Measurements from ENCODE around the gene IKZF3.

Gene IKZF3

DNA sequence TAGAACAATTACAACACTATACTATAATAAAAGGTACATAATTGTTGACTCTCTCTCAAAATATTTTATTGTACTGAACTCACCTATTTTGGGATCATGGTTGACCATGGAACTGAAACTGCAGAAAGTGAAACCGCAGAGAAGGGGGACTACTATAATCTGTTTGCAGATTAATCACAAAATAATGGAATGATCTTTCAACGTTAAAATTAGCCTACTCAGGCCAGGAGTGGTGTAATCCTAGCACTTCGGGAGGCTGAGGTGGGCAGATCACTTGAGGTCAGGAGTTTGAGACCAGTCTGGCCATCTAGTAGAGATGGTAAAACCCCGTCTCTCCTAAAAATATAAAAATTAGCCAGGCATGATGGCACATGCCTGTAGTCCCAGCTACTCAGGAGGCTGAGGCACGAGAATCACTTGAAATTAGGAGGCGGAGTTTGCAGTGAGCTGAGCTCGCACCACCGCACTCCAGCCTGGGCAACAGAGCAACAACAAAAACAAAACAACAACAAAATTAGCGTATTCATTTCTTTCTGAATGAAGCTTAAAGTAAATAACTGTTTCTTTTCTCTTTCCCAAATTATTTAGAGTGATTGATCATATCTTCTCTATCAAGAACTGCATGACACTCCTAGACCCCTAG is 45.6 kb downstream of the IKZF3 start:
- Histone ChIP-seq H2BK5ac (ENCODE audit: low read length) (no peak overlapping the region), H3K4me3 (ENCODE audit: low read length in 2 of 2) (no peak overlapping the region), H3K14ac (ENCODE audit: low read length) (no peak overlapping the region), H2AK5ac (ENCODE audit: low read depth, low read length) (no peak overlapping the region), H4K91ac (ENCODE audit: low read depth, low read length, poor library complexity) (no peak overlapping the region), H3K27me3 (ENCODE audit: control insufficient read depth in 3 of 3, insufficient read depth in 3 of 3, low read depth in 1 of 3, low read length in 3 of 3) (peaks cover 0 to 21% (median 0%) of the 10 kb centered on the region in 3 experiments), H3K27ac (replicated peaks; ENCODE audit: low read length) (no peak overlapping the region), H3K36me3 (replicated peaks in 1 of 2; ENCODE audit: control insufficient read depth in 2 of 2, insufficient read depth in 2 of 2, low read length in 2 of 2) (no peaks in the 10 kb centered on the region), H3K4ac (ENCODE audit: low read length) (no peak overlapping the region), H3K4me1 (ENCODE audit: control insufficient read depth in 2 of 2, insufficient read depth in 1 of 2, low read depth in 1 of 2, low read length in 2 of 2) (peaks cover 0 to 4% of the 10 kb centered on the region in 2 donors), H4K8ac (ENCODE audit: low read depth, low read length) (no peak overlapping the region), H3K23ac (ENCODE audit: low read depth, low read length, poor library complexity) (no peak overlapping the region), H3K9me3 (replicated peaks in 1 of 2; ENCODE audit: control insufficient read depth in 2 of 2, insufficient read depth in 1 of 2, low read depth in 1 of 2, low read length in 2 of 2) (peaks cover 2% of the 10 kb centered on the region in 2 donors), H3K9ac (ENCODE audit: low read depth, low read length, poor library complexity) (no peak overlapping the region), H3K18ac (ENCODE audit: low read length) (no peak overlapping the region), H3K4me2 (ENCODE audit: insufficient read depth, low read length, poor library complexity, severe bottlenecking) (no peak overlapping the region), H2BK15ac (ENCODE audit: low read length) (no peak overlapping the region), H2BK120ac (ENCODE audit: low read depth, low read length) (no peak overlapping the region), H2BK12ac (ENCODE audit: low read length) (no peak overlapping the region), H3K79me1 (ENCODE audit: low read depth, low read length) (no peaks in the 10 kb centered on the region), H2AFZ (ENCODE audit: low read length) (no peak overlapping the region)
- DNase-seq (ENCODE audit: low spot score): no peak
- WGBS, 2 donors (ENCODE audit: extremely low coverage in 2 of 2, insufficient read length in 2 of 2, insufficient replicate concordance in 1 of 2): no CpG with 5 or more reads among the region's 9 CpGs

DNA sequence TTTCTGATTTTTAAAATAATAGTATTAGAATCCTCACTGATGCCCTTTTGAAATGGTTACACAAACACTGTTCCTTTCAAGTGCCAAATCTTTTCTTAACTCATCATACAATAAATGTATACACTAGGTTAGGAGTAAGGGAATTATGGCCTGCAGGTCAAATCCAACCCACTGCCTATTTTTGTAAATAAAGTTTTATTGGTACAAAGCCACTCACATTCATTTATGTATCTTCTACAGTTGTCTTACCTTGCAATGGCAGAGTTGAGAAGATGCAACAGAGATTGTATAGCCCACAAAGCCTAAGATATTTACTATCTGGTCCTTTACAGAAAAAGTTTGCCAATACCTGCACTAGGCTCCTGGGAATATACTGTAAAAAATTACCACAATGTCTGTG is 47.8 kb downstream of the IKZF3 start:
- H2AFZ ChIP-seq (ENCODE audit: low read length): no peak overlapping the region
- no peak overlapping the region for H2BK15ac ChIP-seq (ENCODE audit: low read length)
- H2BK5ac ChIP-seq (ENCODE audit: low read length): no peak overlapping the region
- no peak overlapping the region for H3K23ac ChIP-seq (ENCODE audit: low read depth, low read length, poor library complexity)
- no peak for DNase-seq (ENCODE audit: low spot score)
- no peak overlapping the region for H3K4ac ChIP-seq (ENCODE audit: low read length)
- no peaks in the 10 kb centered on the region for H3K36me3 ChIP-seq (replicated peaks in 1 of 2; ENCODE audit: control insufficient read depth in 2 of 2, insufficient read depth in 2 of 2, low read length in 2 of 2)
- H4K8ac ChIP-seq (ENCODE audit: low read depth, low read length): no peak overlapping the region
- H3K4me1 ChIP-seq (ENCODE audit: control insufficient read depth in 2 of 2, insufficient read depth in 1 of 2, low read depth in 1 of 2, low read length in 2 of 2): peaks cover 0 to 6% of the 10 kb centered on the region in 2 donors
- H2BK120ac ChIP-seq (ENCODE audit: low read depth, low read length): no peak overlapping the region
- H3K27ac ChIP-seq (replicated peaks; ENCODE audit: low read length): no peak overlapping the region
- no peaks in the 10 kb centered on the region for H3K9me3 ChIP-seq (replicated peaks in 1 of 2; ENCODE audit: control insufficient read depth in 2 of 2, insufficient read depth in 1 of 2, low read depth in 1 of 2, low read length in 2 of 2)
- no peak overlapping the region for H3K4me3 ChIP-seq (ENCODE audit: low read length in 2 of 2)
- H3K4me2 ChIP-seq (ENCODE audit: insufficient read depth, low read length, poor library complexity, severe bottlenecking): no peak overlapping the region
- H2BK12ac ChIP-seq (ENCODE audit: low read length): no peak overlapping the region
- no peak overlapping the region for H3K14ac ChIP-seq (ENCODE audit: low read length)
- no peaks in the 10 kb centered on the region for H3K79me1 ChIP-seq (ENCODE audit: low read depth, low read length)
- H3K27me3 ChIP-seq (ENCODE audit: control insufficient read depth in 3 of 3, insufficient read depth in 3 of 3, low read depth in 1 of 3, low read length in 3 of 3): peaks cover 0 to 35% (median 0%) of the 10 kb centered on the region in 3 experiments
- no peak overlapping the region for H4K91ac ChIP-seq (ENCODE audit: low read depth, low read length, poor library complexity)
- no peak overlapping the region for H3K9ac ChIP-seq (ENCODE audit: low read depth, low read length, poor library complexity)
- H3K18ac ChIP-seq (ENCODE audit: low read length): no peak overlapping the region
- no peak overlapping the region for H2AK5ac ChIP-seq (ENCODE audit: low read depth, low read length)

DNA sequence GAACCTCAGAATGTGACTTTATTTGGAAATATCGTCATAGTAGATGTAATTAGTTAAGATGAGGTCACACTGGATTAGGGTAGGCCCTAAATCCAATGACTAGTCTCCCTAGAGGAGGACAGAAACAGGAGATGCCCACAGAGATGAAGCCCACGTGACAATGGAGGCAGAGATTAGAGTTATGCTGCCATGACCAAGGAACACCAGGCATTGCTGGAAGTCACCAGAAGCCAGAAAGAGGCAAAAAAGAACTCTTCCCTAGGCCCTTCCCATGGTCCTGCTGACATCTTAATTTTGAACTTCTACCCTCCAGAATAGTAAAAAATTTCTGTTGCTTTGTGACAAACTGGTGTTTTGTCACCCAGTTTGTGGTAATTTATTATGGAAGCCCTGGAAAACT is 49.6 kb downstream of the IKZF3 start:
- Histone ChIP-seq H3K14ac (ENCODE audit: low read length) (no peak overlapping the region), H3K4me1 (ENCODE audit: control insufficient read depth in 2 of 2, insufficient read depth in 1 of 2, low read depth in 1 of 2, low read length in 2 of 2) (peaks cover 0 to 3% of the 10 kb centered on the region in 2 donors), H3K79me1 (ENCODE audit: low read depth, low read length) (no peaks in the 10 kb centered on the region), H2AK5ac (ENCODE audit: low read depth, low read length) (no peak overlapping the region), H3K9me3 (replicated peaks in 1 of 2; ENCODE audit: control insufficient read depth in 2 of 2, insufficient read depth in 1 of 2, low read depth in 1 of 2, low read length in 2 of 2) (no peaks in the 10 kb centered on the region), H3K23ac (ENCODE audit: low read depth, low read length, poor library complexity) (no peak overlapping the region), H2AFZ (ENCODE audit: low read length) (no peak overlapping the region), H3K27me3 (ENCODE audit: control insufficient read depth in 3 of 3, insufficient read depth in 3 of 3, low read depth in 1 of 3, low read length in 3 of 3) (peaks cover 0 to 42% (median 0%) of the 10 kb centered on the region in 3 experiments), H3K36me3 (replicated peaks in 1 of 2; ENCODE audit: control insufficient read depth in 2 of 2, insufficient read depth in 2 of 2, low read length in 2 of 2) (no peaks in the 10 kb centered on the region), H2BK5ac (ENCODE audit: low read length) (no peak overlapping the region), H4K91ac (ENCODE audit: low read depth, low read length, poor library complexity) (no peak overlapping the region), H2BK15ac (ENCODE audit: low read length) (no peak overlapping the region), H3K4ac (ENCODE audit: low read length) (no peak overlapping the region), H2BK120ac (ENCODE audit: low read depth, low read length) (no peak overlapping the region), H3K4me3 (ENCODE audit: low read length in 2 of 2) (no peak overlapping the region), H3K4me2 (ENCODE audit: insufficient read depth, low read length, poor library complexity, severe bottlenecking) (no peak overlapping the region), H2BK12ac (ENCODE audit: low read length) (no peak overlapping the region), H4K8ac (ENCODE audit: low read depth, low read length) (no peak overlapping the region), H3K9ac (ENCODE audit: low read depth, low read length, poor library complexity) (no peak overlapping the region), H3K27ac (replicated peaks; ENCODE audit: low read length) (no peak overlapping the region), H3K18ac (ENCODE audit: low read length) (no peak overlapping the region)
- no peak for DNase-seq (ENCODE audit: low spot score)
- WGBS, 2 donors (ENCODE audit: extremely low coverage in 2 of 2, insufficient read length in 2 of 2, insufficient replicate concordance in 1 of 2): no CpG with 5 or more reads among the region's 2 CpGs

DNA sequence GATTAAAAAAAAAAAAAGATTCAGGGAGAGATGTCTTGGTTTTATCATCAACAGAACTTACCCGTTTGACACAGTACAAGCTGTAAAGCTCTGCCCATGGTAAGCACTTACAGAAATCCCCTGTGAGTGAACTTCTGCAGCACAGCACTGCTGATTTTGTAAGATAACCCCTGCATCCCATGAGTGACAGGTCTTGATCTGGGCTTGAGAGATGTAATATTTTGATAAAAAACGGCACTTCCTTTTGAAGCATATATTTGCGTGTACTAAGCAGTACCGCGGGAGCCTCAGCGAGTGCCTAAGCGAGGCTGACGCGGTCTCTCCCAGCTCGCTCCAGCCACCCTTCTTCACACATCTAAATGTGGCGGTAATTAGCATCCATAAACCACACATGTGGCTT is 50.5 kb downstream of the IKZF3 start:
- H3K27ac ChIP-seq (replicated peaks; ENCODE audit: low read length): no peak overlapping the region
- H2BK12ac ChIP-seq (ENCODE audit: low read length): no peak overlapping the region
- no peaks in the 10 kb centered on the region for H3K36me3 ChIP-seq (replicated peaks in 1 of 2; ENCODE audit: control insufficient read depth in 2 of 2, insufficient read depth in 2 of 2, low read length in 2 of 2)
- no peak overlapping the region for H3K23ac ChIP-seq (ENCODE audit: low read depth, low read length, poor library complexity)
- no peak overlapping the region for H3K14ac ChIP-seq (ENCODE audit: low read length)
- no peak overlapping the region for H2AFZ ChIP-seq (ENCODE audit: low read length)
- H3K27me3 ChIP-seq (ENCODE audit: control insufficient read depth in 3 of 3, insufficient read depth in 3 of 3, low read depth in 1 of 3, low read length in 3 of 3): peaks cover 0 to 51% (median 0%) of the 10 kb centered on the region in 3 experiments
- no peak overlapping the region for H4K91ac ChIP-seq (ENCODE audit: low read depth, low read length, poor library complexity)
- H2BK120ac ChIP-seq (ENCODE audit: low read depth, low read length): no peak overlapping the region
- no peak overlapping the region for H3K4me3 ChIP-seq (ENCODE audit: low read length in 2 of 2)
- H3K4ac ChIP-seq (ENCODE audit: low read length): no peak overlapping the region
- H2BK5ac ChIP-seq (ENCODE audit: low read length): no peak overlapping the region
- H3K9ac ChIP-seq (ENCODE audit: low read depth, low read length, poor library complexity): no peak overlapping the region
- no peaks in the 10 kb centered on the region for H3K9me3 ChIP-seq (replicated peaks in 1 of 2; ENCODE audit: control insufficient read depth in 2 of 2, insufficient read depth in 1 of 2, low read depth in 1 of 2, low read length in 2 of 2)
- no peak for DNase-seq (ENCODE audit: low spot score)
- H4K8ac ChIP-seq (ENCODE audit: low read depth, low read length): no peak overlapping the region
- peaks cover 0 to 3% of the 10 kb centered on the region in 2 donors for H3K4me1 ChIP-seq (ENCODE audit: control insufficient read depth in 2 of 2, insufficient read depth in 1 of 2, low read depth in 1 of 2, low read length in 2 of 2)
- H2AK5ac ChIP-seq (ENCODE audit: low read depth, low read length): no peak overlapping the region
- no peaks in the 10 kb centered on the region for H3K79me1 ChIP-seq (ENCODE audit: low read depth, low read length)
- H3K18ac ChIP-seq (ENCODE audit: low read length): no peak overlapping the region
- WGBS, 2 donors (ENCODE audit: extremely low coverage in 2 of 2, insufficient read length in 2 of 2, insufficient replicate concordance in 1 of 2): no CpG with 5 or more reads among the region's 11 CpGs
- no peak overlapping the region for H3K4me2 ChIP-seq (ENCODE audit: insufficient read depth, low read length, poor library complexity, severe bottlenecking)
- no peak overlapping the region for H2BK15ac ChIP-seq (ENCODE audit: low read length)
